Activated naive CD4-positive, alpha-beta T cell treated with anti-CD3 and anti-CD28 coated beads, Interleukin-2, amount 50 U/mL, for 24 hours (primary cell): ENCODE measurements around the gene RMP24.
A peak's percentile ranks its signal among the peaks of the same experiment; 100 is the strongest.
"Not testable (repeated sequence)": the region's sequence is repeated elsewhere in the genome, so short reads cannot be mapped to it uniquely, and the experiment has no call there.

Experiments used
- H3K27ac Mint-ChIP-seq: one replicate; pipeline ENCODE4 v1.8.0; 2021; ENCODE audit warnings: mild to moderate bottlenecking, mixed read lengths
- H3K27me3 Mint-ChIP-seq: one replicate; pipeline ENCODE4 v1.8.0; 2021; ENCODE audit warnings: mixed read lengths
- H3K36me3 Mint-ChIP-seq: one replicate; pipeline ENCODE4 v1.8.0; 2021; ENCODE audit warnings: mixed read lengths
- H3K4me1 Mint-ChIP-seq: one replicate; pipeline ENCODE4 v1.8.0; 2021; ENCODE audit warnings: mixed read lengths
- H3K4me3 Mint-ChIP-seq: one replicate; pipeline ENCODE4 v1.8.0; 2021; ENCODE audit warnings: mild to moderate bottlenecking, mixed read lengths
- H3K9me3 Mint-ChIP-seq: one replicate; pipeline ENCODE4 v1.8.0; 2021; ENCODE audit warnings: mixed read lengths

Gene RMP24

DNA sequence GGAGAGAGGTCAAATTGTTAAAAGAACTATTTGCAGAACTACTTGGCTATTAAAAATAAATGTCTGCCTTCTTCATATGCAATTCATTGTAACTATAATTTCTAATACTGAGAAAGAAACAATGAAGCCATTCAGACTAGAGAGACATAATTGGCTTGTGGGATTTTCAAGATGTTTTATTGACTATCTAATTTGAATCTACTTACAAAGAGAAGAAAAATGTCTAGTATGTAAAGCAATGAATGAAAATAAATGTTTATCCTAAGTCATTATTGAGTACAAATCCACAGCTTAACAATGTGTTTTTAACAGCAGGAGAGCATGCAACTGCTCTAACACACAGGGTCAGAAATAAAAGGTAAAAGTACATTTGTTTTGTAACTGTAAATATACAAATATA, 19.2 kb downstream of the RMP24 start:
- Mint-ChIP-seq H3K4me1 (no peaks in the 10 kb centered on the region), H3K4me3 (no peak overlapping the region), H3K36me3 (peaks cover 2% of the 10 kb centered on the region), H3K27me3 (no peaks in the 10 kb centered on the region), H3K27ac (no peak overlapping the region), H3K9me3 (no peaks in the 10 kb centered on the region)

DNA sequence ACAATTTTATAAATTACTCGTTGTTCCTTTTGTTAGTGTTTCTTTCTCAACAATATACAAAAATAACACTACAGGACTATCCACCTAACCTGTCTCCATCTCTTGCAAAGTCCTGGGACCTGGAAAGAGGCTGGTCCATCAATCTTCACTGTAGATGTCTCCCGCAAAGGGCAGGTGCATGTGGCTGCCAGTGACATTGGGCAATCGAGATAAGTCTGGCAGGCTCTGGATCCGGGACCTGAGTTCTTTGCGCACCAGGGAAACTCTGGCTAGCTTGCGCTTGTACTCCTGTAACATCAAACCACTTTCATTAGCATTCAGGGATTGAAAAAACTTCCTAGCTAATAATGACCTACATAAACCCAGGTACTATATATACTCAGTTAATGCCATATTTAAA, 20.5 kb downstream of the RMP24 start:
- H3K27ac Mint-ChIP-seq: no peak overlapping the region
- no peaks in the 10 kb centered on the region for H3K9me3 Mint-ChIP-seq
- H3K36me3 Mint-ChIP-seq: peaks cover 1% of the 10 kb centered on the region
- no peak overlapping the region for H3K4me3 Mint-ChIP-seq
- H3K4me1 Mint-ChIP-seq: no peaks in the 10 kb centered on the region
- H3K27me3 Mint-ChIP-seq: no peaks in the 10 kb centered on the region

DNA sequence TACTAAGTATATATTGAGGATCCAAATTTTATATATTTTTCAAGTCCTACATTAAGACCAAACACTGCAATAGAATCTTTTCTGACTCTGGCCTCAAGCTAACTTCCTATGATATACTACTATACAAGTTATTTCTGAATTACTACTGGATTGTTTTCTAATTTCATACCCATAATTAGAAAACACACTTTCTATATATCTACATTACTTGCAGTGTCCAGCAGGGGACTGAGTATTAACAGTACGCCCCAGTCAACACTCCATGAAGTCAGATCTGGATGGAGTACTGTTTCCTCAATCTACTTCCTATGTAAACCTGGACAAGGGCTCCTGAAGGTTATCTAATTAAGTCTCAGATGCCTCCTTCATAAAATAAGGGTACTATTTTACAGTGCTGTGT, 26.5 kb downstream of the RMP24 start:
- Mint-ChIP-seq H3K9me3 (no peaks in the 10 kb centered on the region), H3K27ac (no peak overlapping the region), H3K4me3 (no peak overlapping the region), H3K36me3 (no peaks in the 10 kb centered on the region), H3K4me1 (no peaks in the 10 kb centered on the region), H3K27me3 (no peaks in the 10 kb centered on the region)

DNA sequence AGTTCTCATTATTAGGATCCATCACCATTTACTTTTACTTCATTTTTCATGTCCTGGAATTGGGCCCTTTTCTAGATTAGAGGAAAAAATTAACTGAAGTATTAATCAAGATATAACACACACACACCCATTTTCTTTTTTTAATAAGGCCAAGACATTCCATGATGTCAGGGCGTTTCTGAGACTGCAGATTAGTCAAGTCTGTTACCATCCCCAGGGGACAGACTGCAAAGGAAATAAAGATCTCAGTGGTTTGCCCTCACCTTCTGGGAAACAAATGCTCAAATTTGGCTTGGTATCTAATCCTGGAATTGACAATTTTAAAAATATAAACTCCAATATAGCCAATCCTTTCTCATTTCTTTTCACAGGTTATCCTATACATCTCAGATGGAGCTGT, 27.4 kb downstream of the RMP24 start:
- no peaks in the 10 kb centered on the region for H3K4me1 Mint-ChIP-seq
- H3K27ac Mint-ChIP-seq: no peak overlapping the region
- H3K4me3 Mint-ChIP-seq: no peak overlapping the region
- H3K27me3 Mint-ChIP-seq: no peaks in the 10 kb centered on the region
- H3K9me3 Mint-ChIP-seq: no peaks in the 10 kb centered on the region
- no peaks in the 10 kb centered on the region for H3K36me3 Mint-ChIP-seq

DNA sequence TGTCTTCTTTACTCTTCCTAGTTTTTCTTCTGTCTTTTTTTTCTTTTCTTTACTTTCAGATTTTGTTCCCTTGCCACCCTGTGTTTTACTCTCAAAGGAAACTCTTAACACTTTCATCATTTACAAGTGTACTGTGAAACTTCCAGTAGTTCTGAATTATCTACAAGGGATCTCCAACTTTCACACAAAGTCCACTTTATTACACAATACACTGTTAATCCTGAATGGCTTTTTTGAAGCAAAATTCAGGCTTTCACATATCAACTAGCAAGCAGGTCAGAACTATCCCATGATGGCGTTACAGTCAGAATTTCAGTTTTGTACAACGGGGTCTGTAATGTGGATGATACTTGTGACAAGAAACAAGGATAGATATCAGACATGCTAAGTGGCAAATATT, 34.5 kb downstream of the RMP24 start:
- Mint-ChIP-seq H3K9me3 (no peaks in the 10 kb centered on the region), H3K27me3 (no peaks in the 10 kb centered on the region), H3K27ac (no peak overlapping the region), H3K4me1 (no peaks in the 10 kb centered on the region), H3K36me3 (no peaks in the 10 kb centered on the region), H3K4me3 (no peak overlapping the region)

DNA sequence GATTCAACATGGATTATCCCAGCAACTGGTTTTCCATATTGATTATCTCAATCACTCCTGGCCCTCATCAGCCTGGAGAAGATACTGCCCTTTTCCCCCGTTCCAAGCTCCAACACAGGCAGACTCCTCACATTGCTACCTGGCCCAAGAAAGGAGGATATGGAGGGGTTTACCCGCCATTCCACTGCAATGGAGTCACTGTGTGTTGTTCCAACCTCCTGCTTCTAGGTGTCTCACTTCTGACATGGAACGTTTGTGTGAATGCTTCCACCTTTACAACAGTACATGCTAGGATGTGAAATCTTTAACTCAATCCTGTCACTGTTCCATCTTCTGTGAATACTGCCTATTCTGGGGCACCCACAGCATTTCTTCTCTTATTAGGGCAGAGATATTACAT, 36.7 kb downstream of the RMP24 start:
- no peaks in the 10 kb centered on the region for H3K9me3 Mint-ChIP-seq
- no peak overlapping the region for H3K4me3 Mint-ChIP-seq
- no peaks in the 10 kb centered on the region for H3K27me3 Mint-ChIP-seq
- no peak overlapping the region for H3K27ac Mint-ChIP-seq
- no peaks in the 10 kb centered on the region for H3K36me3 Mint-ChIP-seq
- no peaks in the 10 kb centered on the region for H3K4me1 Mint-ChIP-seq

DNA sequence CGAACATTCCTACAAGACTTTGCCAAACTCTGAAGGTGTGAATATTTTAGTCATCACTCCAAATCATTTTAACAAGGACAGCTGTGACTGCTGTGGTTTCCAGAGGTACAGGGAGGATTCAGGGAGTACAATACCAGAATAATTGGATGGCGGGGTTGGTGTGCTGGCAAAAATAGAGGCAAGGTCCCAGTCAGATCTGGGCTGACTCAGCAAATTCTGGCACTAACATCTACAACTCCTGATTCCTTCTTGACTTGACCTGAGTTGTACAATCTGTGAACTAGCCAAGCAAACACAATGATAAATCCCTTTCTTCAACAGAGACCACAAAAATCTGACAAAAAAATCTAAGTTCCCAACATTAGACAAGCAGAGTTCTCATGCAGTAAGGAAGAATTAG, 40.4 kb downstream of the RMP24 start:
- Mint-ChIP-seq H3K27ac (no peak overlapping the region), H3K27me3 (no peaks in the 10 kb centered on the region), H3K4me1 (peaks cover 6% of the 10 kb centered on the region), H3K36me3 (no peaks in the 10 kb centered on the region), H3K9me3 (no peaks in the 10 kb centered on the region), H3K4me3 (no peak overlapping the region)

DNA sequence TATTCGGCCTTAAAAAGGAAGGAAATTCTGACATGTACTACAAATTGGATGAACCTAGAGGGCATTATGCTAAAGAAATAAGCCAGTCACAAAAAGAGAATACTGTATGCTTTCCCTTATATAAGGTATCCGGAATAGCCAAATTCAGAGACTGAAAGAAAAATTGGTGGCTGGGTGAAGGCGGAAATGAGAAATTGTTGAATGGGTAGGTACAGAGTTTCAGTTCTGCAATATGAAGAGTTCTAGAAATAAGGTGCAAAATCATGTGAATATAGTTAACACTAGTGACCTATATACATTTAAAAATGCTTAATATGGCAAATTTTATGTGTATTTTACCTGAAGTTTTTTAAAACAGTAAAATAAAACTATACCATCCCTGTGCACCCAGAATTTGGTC, 43.1 kb downstream of the RMP24 start:
- Mint-ChIP-seq H3K4me3 (no peak overlapping the region), H3K9me3 (no peaks in the 10 kb centered on the region), H3K27ac (no peak overlapping the region), H3K27me3 (no peaks in the 10 kb centered on the region), H3K36me3 (no peaks in the 10 kb centered on the region), H3K4me1 (peaks cover 6% of the 10 kb centered on the region)

DNA sequence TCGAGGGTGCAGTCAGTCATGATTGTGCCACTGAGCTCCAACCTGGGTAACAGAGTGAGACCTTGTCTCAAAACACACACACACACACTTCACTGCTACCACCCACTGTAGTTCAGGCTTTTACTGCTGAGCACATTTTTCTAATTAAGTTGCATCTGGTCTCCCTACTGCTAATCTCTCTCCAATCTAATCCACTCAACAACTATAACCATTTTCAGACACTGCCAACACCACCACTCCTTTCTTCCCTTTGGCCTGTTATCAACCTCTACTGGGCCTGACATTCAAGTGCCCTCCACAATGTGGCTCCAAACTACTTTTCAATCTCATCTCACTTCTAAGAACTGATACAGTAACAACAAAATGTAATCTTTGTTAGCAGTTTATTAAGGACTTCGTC, 44.8 kb downstream of the RMP24 start:
- Mint-ChIP-seq H3K4me1 (peaks cover 6% of the 10 kb centered on the region), H3K36me3 (no peaks in the 10 kb centered on the region), H3K27ac (no peak overlapping the region), H3K27me3 (no peaks in the 10 kb centered on the region), H3K4me3 (no peak overlapping the region), H3K9me3 (no peaks in the 10 kb centered on the region)

DNA sequence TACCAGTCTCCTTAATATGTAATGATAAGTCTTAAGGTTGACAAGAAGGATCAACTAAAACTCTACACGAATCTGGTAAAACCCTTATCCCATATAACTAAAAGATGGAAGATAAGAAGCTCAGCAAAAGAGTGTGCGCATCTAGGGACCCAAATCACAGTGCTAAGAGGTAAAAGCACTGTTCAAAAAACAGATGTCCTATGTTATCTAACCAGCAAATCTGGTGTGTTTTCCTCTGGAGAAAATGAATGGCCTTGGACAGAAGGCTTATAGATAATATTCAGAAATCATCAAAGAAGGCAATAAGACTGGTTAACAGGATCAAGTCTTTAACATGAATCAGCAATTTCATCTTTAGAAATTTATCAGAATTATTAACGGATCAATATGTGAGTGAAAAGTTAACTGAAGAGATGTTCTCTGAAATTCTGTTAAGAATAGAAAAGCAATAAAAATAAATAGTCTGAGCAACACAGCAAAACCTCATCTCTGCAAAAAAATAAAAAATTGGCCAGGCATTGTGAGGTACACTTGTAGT, 47.8 kb downstream of the RMP24 start:
- peaks cover 1% of the 10 kb centered on the region for H3K36me3 Mint-ChIP-seq
- peaks cover 12% of the 10 kb centered on the region for H3K4me1 Mint-ChIP-seq
- H3K4me3 Mint-ChIP-seq: no peak overlapping the region
- H3K9me3 Mint-ChIP-seq: no peaks in the 10 kb centered on the region
- H3K27me3 Mint-ChIP-seq: no peaks in the 10 kb centered on the region
- no peak overlapping the region for H3K27ac Mint-ChIP-seq

DNA sequence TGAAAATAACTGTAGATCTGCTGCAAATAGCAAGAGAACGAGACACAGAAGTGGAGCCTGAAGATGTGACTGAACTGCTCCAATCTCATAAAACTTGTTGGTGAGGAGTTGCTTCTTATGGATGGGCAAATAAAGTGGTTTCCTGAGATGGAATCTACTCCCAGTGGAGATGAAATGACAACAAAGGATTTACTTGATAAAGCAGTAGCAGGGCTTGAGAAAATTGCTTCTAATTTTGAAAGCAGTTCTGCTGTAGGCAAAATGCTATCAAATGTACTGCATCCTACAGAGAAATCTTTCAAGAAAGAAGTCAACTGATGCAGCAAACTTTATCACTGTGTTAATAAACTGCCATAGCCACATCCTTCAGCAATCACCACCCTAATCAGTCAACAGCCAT, 50.9 kb downstream of the RMP24 start:
- Mint-ChIP-seq H3K4me3 (no peak overlapping the region), H3K27me3 (no peaks in the 10 kb centered on the region), H3K9me3 (no peaks in the 10 kb centered on the region), H3K4me1 (peaks cover 14% of the 10 kb centered on the region), H3K36me3 (peaks cover 6% of the 10 kb centered on the region), H3K27ac (no peak overlapping the region)

DNA sequence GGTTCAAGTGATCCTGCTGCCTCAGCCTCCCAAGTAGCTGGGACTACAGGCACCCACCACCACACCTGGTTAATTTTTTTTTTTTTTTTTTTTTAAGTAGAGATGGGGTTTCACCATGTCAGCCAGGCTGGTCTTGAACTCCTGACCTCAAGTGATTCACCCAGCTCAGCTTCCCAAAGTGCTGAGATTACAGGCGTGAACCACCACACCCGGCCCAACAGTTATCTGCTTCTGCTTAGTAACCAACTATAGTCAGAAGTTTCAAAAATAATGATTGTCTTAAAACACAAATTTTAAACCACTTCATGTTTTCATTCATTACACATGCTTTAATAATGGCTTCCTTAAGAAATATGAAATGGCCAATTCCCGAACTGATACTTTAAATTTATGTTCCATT, 51.8 kb downstream of the RMP24 start:
- H3K4me3 Mint-ChIP-seq, H3K27me3 Mint-ChIP-seq, H3K36me3 Mint-ChIP-seq, H3K27ac Mint-ChIP-seq, H3K9me3 Mint-ChIP-seq: not testable (repeated sequence)
- peaks cover 23% of the 10 kb centered on the region for H3K4me1 Mint-ChIP-seq

DNA sequence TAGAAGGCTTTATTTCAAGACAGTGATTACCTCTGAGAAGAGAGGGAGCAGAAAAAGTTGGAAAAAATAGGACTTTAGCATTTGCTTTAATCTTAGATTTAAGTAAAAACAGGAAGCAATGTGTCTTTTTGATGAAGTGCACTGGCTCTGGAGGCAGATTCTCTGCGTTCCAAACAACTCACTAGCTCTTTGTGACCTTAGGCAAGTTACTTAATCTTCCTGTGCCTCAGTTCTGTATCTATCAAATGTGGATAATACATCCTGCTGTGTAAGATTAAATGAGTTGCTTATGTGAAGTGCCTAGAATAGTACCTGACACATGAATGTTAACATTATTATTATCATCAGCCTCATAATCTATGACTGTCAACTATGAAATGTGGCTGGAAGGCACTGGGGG, 52.5 kb downstream of the RMP24 start:
- peaks cover 25% of the 10 kb centered on the region for H3K4me1 Mint-ChIP-seq
- peaks cover 6% of the 10 kb centered on the region for H3K36me3 Mint-ChIP-seq
- peak overlapping the region; percentile 26 for H3K27ac Mint-ChIP-seq
- H3K9me3 Mint-ChIP-seq: no peaks in the 10 kb centered on the region
- no peak overlapping the region for H3K4me3 Mint-ChIP-seq
- no peaks in the 10 kb centered on the region for H3K27me3 Mint-ChIP-seq

DNA sequence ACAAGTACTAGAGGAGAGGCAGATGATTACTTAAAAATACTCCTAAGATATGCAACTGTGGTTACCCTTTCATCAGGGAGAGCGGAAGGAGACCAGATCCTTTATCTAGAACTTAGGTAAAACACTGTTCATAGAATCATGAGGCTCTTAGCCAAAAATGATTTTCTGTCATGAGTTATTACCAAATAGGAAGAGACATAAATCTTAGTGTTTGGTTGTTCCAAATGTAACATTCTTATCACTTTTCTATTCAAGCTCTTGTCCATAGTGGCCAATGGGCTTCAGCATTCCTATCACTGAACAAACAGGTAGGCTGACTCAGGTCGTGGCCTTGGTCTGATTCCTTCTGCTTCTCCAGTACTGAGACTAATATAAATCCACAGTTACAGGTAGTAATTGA, 56.4 kb downstream of the RMP24 start:
- Mint-ChIP-seq H3K27me3 (no peaks in the 10 kb centered on the region), H3K4me1 (peaks cover 36% of the 10 kb centered on the region), H3K27ac (no peak overlapping the region), H3K36me3 (peaks cover 9% of the 10 kb centered on the region), H3K4me3 (no peak overlapping the region), H3K9me3 (no peaks in the 10 kb centered on the region)
